HepG2 (cell line): ENCODE results near the gene ELAC2. TPM values are rescaled to one million over a fixed set of nuclear protein-coding genes. Genes with fewer than 3 reads are reported as not detected.

ENCODE experiments used
- ATAC-seq: fragments of 200-7000 bp; cut with Tn5 transposase; 3 replicates; pipeline ENCODE4 v1.9.1; 2020; ENCODE audit warnings: mild to moderate bottlenecking, moderate library complexity
- BruUV-seq: library from RNA; stranded (reverse); fragments of 400-500 nt; replicated peaks from 2 replicates; lab custom pipeline; 2021; lab: Mats Ljungman, UMichigan
- CTCF ChIA-PET: fragments of 300-600 bp; formaldehyde crosslinking; extraction: SDS; loops from one replicate; lab custom pipeline; 2021; ENCODE audit warnings: low total read pairs, inconsistent platforms, low intra/inter-chr PET ratio; lab: Yijun Ruan, JAX
- POLR2A ChIA-PET: fragments of 350-600 bp; sonication (Branson Sonifier 250); formaldehyde crosslinking; loops from one replicate; lab custom pipeline; 2020; ENCODE audit warnings: antibody characterized with exemption, inconsistent platforms; lab: Yijun Ruan, JAX
- DNase-seq: peaks from one replicate; pipeline ENCODE4 v3.0.0-alpha.2; 2015; ENCODE audit warnings: low spot score
- FAIRE-seq: peaks from 3 replicates; lab custom pipeline; 2011; peaks lifted over from hg19 to GRCh38; lab: Jason Lieb, UNC
- H2AFZ ChIP-seq: one replicate; pipeline ENCODE4 v1.6.1; 2011; ENCODE audit warnings: low read length, inconsistent platforms
- H3K27ac ChIP-seq: fragments of 300-600 bp; 3 replicates; pipeline ENCODE4 v1.8.0; 2011; ENCODE audit warnings: mixed run types, mild to moderate bottlenecking, mixed read lengths, low read length, inconsistent platforms; ENCODE audit not compliant: insufficient read depth; ENCODE audit errors: extremely low read length
- H3K27me3 ChIP-seq, 2 experiments: fragments of 200-600 bp in 1 of 2; 2 replicates in 1 of 2; 3 replicates in 1 of 2; pipeline versions ENCODE4 v1.6.0 to v1.8.0; 2011; ENCODE audit warnings: low read length in 2 of 2, mild to moderate bottlenecking in 2 of 2, moderate library complexity in 2 of 2, inconsistent platforms in 1 of 2; ENCODE audit not compliant: insufficient read depth in 2 of 2, control insufficient read depth in 1 of 2
- H3K36me3 ChIP-seq, 2 experiments: fragments of 200-600 bp in 1 of 2; replicated peaks in 1 of 2; 2 replicates in 1 of 2; 3 replicates in 1 of 2; pipeline versions ENCODE4 v1.5.1 to v1.8.0; 2011; ENCODE audit warnings: low read length in 2 of 2, inconsistent platforms in 1 of 2; ENCODE audit not compliant: insufficient read depth in 2 of 2, control insufficient read depth in 1 of 2
- H3K4me1 ChIP-seq: 2 replicates; pipeline ENCODE4 v1.5.1; 2012; ENCODE audit warnings: low read length, inconsistent platforms; ENCODE audit not compliant: insufficient read depth
- H3K4me2 ChIP-seq: 2 replicates; pipeline ENCODE4 v1.6.0; 2011; ENCODE audit warnings: low read depth, low read length, inconsistent platforms
- H3K4me3 ChIP-seq, 3 experiments: fragments of 200-600 bp in 1 of 3; sonication (generic), shearing (Covaris generic) in 1 of 3; replicated peaks in 1 of 3; 2 replicates each; pipeline ENCODE4 v1.5.1; 2011 to 2016; ENCODE audit warnings: low read length in 3 of 3, inconsistent platforms in 2 of 3, low read depth in 2 of 3, mild to moderate bottlenecking in 2 of 3, control low read depth in 1 of 3, mixed read lengths in 1 of 3; ENCODE audit not compliant: insufficient read depth in 1 of 3
- H3K79me2 ChIP-seq: one replicate; pipeline ENCODE4 v1.6.1; 2011; ENCODE audit warnings: low read length, inconsistent platforms; ENCODE audit not compliant: insufficient read depth
- H3K9ac ChIP-seq: 2 replicates; pipeline ENCODE4 v1.6.0; 2011; ENCODE audit warnings: mild to moderate bottlenecking, low read depth, low read length, inconsistent platforms; ENCODE audit not compliant: insufficient read depth
- H3K9me3 ChIP-seq: 2 replicates; pipeline ENCODE4 v1.5.1; 2012; ENCODE audit warnings: mild to moderate bottlenecking, low read length
- H4K20me1 ChIP-seq: 2 replicates; pipeline ENCODE4 v1.6.0; 2011; ENCODE audit warnings: inconsistent platforms, mild to moderate bottlenecking, low read length, moderate library complexity; ENCODE audit not compliant: insufficient read depth
- ASH2L ChIP-seq: fragments of 300-600, 200-600 bp; sonication (generic); IDR thresholded peaks from 2 replicates; pipeline ENCODE4 v1.7.0; 2017; ENCODE audit warnings: low read depth, mild to moderate bottlenecking, moderate library complexity, mixed read lengths, low read length; ENCODE audit not compliant: insufficient read length
- ATF7 ChIP-seq, 2 experiments: fragments of 450-650 bp in 1 of 2; sonication (generic) in 1 of 2; formaldehyde crosslinking in 1 of 2; IDR thresholded peaks; 2 replicates each; pipeline versions ENCODE4 v1.4.0 to v1.6.1; 2016 to 2020; ENCODE audit warnings: antibody characterized with exemption in 1 of 2, mild to moderate bottlenecking in 1 of 2, missing genetic modification reagents in 1 of 2
- DPF2 ChIP-seq: sonication (generic); formaldehyde crosslinking; IDR thresholded peaks from 2 replicates; pipeline ENCODE4 v1.4.0; 2020; ENCODE audit warnings: mild to moderate bottlenecking, low read depth, missing genetic modification reagents, borderline replicate concordance
- GPN1 ChIP-seq: sonication (generic); formaldehyde crosslinking; IDR thresholded peaks from 2 replicates; pipeline ENCODE4 v1.5.1; 2020; ENCODE audit warnings: missing genetic modification reagents, borderline replicate concordance
- HDAC2 ChIP-seq: sonication (generic); formaldehyde crosslinking; IDR thresholded peaks from 2 replicates; pipeline ENCODE4 v1.4.0; 2020; ENCODE audit warnings: missing genetic modification reagents
- HOXA7 ChIP-seq: sonication (generic); formaldehyde crosslinking; IDR thresholded peaks from 2 replicates; pipeline ENCODE4 v1.8.1; 2022; ENCODE audit warnings: mild to moderate bottlenecking, missing genetic modification reagents, moderate library complexity
- PITX1 ChIP-seq: sonication (generic); formaldehyde crosslinking; IDR thresholded peaks from 2 replicates; pipeline ENCODE4 v1.5.1; 2020; ENCODE audit warnings: mild to moderate bottlenecking, missing genetic modification reagents
- SATB2 ChIP-seq: sonication (generic); formaldehyde crosslinking; IDR thresholded peaks from 2 replicates; pipeline ENCODE4 v1.5.0; 2020; ENCODE audit warnings: missing genetic modification reagents
- TBL1XR1 ChIP-seq: fragments of 150-350 bp; IDR thresholded peaks from 2 replicates; pipeline ENCODE4 v1.6.1; 2014; ENCODE audit warnings: borderline replicate concordance, low read length; ENCODE audit not compliant: partially characterized antibody
- ZNF326 ChIP-seq: sonication (generic); formaldehyde crosslinking; IDR thresholded peaks from 2 replicates; pipeline ENCODE4 v1.4.0; 2020; ENCODE audit warnings: missing genetic modification reagents, borderline replicate concordance
- WGBS: methylation state at CpG from one replicate; pipeline ENCODE4 v1.1.6; 2017; ENCODE audit warnings: low lambda C conversion rate; 5-methylcytosine and 5-hydroxymethylcytosine counted together
- in situ Hi-C: cut with HindIII; loops from 2 replicates; pipeline ENCODE4 v1.10.0; 2017; ENCODE audit warnings: low pct_unique_long_range_greater_than_20kb; ENCODE audit not compliant: extremely low pct_ligation_motif_present
- intact Hi-C: fragments of 100-400 bp; cut with micrococcal nuclease; formaldehyde crosslinking; loops from one replicate; pipeline ENCODE4 v1.10.0; 2022; ENCODE audit not compliant: unreplicated experiment
- polyA plus RNA-seq, 8 experiments: library from polyadenylated mRNA; depleted of rRNA in 3 of 8; stranded (reverse) in 7 of 8; unstranded in 1 of 8; fragments of >200 nt; fragmentation: Illumina TruSeq in 4 of 8; extraction: Trizol in 4 of 8; gene quantifications; 2 replicates each; pipeline versions ENCODE4 v1.2.1 to v1.2.3, GENCODE V29; 2011 to 2016; ENCODE audit warnings: low read depth in 4 of 8, missing spikeins in 1 of 8, mixed read lengths in 1 of 8; ENCODE audit not compliant: insufficient read depth in 1 of 8
- total RNA-seq, 5 experiments: library from RNA; depleted of rRNA; stranded (reverse); fragments of >200 nt; fragmentation: Illumina TruSeq; extraction: Trizol; gene quantifications; 2 replicates each; pipeline ENCODE4 v1.2.3, GENCODE V29; 2016; ENCODE audit warnings: low read depth in 1 of 5
- TF ChIP-seq, protein P1 (sequence below): sonication (generic); formaldehyde crosslinking; IDR thresholded peaks from 2 replicates; pipeline ENCODE4 v1.5.0; 2020; ENCODE audit warnings: missing genetic modification reagents, mild to moderate bottlenecking, borderline replicate concordance
- TF ChIP-seq, protein P2 (sequence below): sonication (generic); formaldehyde crosslinking; IDR thresholded peaks from 2 replicates; pipeline ENCODE4 v1.4.0; 2020; ENCODE audit warnings: missing genetic modification reagents
- TF ChIP-seq, protein P3 (sequence below): sonication (generic); formaldehyde crosslinking; IDR thresholded peaks from 2 replicates; pipeline ENCODE4 v1.5.0; 2020; ENCODE audit warnings: mild to moderate bottlenecking, missing genetic modification reagents
- TF ChIP-seq, protein P4 (sequence below): sonication (generic); formaldehyde crosslinking; conservative IDR thresholded peaks from 2 replicates; pipeline ENCODE4 v1.4.0; 2020; ENCODE audit warnings: missing genetic modification reagents

Gene ELAC2
- total and polyA plus RNA-seq, 2 of the 13 experiments (the other 11 are each of a cell fraction or from before 2014, with no cell fraction given): 35.6 to 50.4 TPM

DNA sequence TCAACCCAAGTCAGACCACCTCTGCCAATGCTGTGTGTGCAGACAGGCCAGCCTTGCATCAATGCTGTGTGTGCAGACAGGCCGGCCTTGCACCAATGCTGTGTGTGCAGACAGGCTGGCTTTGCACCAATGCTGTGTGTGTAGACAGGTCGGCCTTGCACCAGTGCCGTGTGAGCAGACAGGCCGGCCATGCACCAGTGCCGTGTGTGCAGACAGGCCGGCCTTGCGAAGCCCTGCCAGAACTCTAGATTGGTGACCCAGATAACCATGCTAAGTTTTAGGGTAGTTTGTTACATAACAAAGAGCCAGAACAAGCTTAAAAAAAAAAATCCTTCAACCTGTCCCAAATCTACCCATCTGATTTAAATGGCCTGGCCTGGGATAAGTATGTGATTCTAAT is 54.3 kb downstream of the ELAC2 start:
- Histone ChIP-seq H3K4me3 (no peak overlapping the region), H3K9ac (no peak overlapping the region), H3K79me2 (no peaks in the 10 kb centered on the region), H3K36me3 (no peaks in the 10 kb centered on the region), H4K20me1 (no peaks in the 10 kb centered on the region), H3K4me2 (no peak overlapping the region), H3K4me1 (no peaks in the 10 kb centered on the region), H3K27ac (no peak overlapping the region), H2AFZ (no peak overlapping the region), H3K9me3 (no peaks in the 10 kb centered on the region), H3K27me3 (no peaks in the 10 kb centered on the region)
- 94% methylated on average over 3 of the region's 7 CpGs for WGBS
- BruUV-seq: no TSS peak
- no peak for FAIRE-seq
- in situ Hi-C loops (no loop called here), intact Hi-C loops (no loop called here)
- CTCF ChIA-PET: no interaction called here
- POLR2A ChIA-PET: no interaction called here
- ATAC-seq: no peak
- no peak for DNase-seq
- TF ChIP-seq DPF2 (no peak), SATB2 (CRISPR knock-in tag) (no peak), HOXA7 (CRISPR knock-in tag) (no peak), TBL1XR1 (no peak), ZNF326 (CRISPR knock-in tag) (no peak), GPN1 (CRISPR knock-in tag) (no peak), HDAC2 (CRISPR knock-in tag) (no peak), ASH2L (no peak), PITX1 (CRISPR knock-in tag) (no peak), ATF7 (IDR thresholded peaks at IDR 0.05) (no peak), ATF7 (CRISPR knock-in tag; IDR thresholded peaks at IDR 0.05) (no peak)
- TF ChIP-seq, protein P1, sequence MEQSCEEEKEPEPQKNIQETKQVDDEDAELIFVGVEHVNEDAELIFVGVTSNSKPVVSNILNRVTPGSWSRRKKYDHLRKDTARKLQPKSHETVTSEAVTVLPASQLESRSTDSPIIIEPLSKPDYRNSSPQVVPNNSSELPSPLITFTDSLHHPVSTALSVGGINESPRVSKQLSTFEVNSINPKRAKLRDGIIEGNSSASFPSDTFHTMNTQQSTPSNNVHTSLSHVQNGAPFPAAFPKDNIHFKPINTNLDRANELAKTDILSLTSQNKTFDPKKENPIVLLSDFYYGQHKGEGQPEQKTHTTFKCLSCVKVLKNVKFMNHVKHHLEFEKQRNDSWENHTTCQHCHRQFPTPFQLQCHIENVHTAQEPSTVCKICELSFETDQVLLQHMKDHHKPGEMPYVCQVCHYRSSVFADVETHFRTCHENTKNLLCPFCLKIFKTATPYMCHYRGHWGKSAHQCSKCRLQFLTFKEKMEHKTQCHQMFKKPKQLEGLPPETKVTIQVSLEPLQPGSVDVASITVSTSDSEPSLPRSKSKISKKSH (CRISPR knock-in tag): no peak
- TF ChIP-seq, protein P2, sequence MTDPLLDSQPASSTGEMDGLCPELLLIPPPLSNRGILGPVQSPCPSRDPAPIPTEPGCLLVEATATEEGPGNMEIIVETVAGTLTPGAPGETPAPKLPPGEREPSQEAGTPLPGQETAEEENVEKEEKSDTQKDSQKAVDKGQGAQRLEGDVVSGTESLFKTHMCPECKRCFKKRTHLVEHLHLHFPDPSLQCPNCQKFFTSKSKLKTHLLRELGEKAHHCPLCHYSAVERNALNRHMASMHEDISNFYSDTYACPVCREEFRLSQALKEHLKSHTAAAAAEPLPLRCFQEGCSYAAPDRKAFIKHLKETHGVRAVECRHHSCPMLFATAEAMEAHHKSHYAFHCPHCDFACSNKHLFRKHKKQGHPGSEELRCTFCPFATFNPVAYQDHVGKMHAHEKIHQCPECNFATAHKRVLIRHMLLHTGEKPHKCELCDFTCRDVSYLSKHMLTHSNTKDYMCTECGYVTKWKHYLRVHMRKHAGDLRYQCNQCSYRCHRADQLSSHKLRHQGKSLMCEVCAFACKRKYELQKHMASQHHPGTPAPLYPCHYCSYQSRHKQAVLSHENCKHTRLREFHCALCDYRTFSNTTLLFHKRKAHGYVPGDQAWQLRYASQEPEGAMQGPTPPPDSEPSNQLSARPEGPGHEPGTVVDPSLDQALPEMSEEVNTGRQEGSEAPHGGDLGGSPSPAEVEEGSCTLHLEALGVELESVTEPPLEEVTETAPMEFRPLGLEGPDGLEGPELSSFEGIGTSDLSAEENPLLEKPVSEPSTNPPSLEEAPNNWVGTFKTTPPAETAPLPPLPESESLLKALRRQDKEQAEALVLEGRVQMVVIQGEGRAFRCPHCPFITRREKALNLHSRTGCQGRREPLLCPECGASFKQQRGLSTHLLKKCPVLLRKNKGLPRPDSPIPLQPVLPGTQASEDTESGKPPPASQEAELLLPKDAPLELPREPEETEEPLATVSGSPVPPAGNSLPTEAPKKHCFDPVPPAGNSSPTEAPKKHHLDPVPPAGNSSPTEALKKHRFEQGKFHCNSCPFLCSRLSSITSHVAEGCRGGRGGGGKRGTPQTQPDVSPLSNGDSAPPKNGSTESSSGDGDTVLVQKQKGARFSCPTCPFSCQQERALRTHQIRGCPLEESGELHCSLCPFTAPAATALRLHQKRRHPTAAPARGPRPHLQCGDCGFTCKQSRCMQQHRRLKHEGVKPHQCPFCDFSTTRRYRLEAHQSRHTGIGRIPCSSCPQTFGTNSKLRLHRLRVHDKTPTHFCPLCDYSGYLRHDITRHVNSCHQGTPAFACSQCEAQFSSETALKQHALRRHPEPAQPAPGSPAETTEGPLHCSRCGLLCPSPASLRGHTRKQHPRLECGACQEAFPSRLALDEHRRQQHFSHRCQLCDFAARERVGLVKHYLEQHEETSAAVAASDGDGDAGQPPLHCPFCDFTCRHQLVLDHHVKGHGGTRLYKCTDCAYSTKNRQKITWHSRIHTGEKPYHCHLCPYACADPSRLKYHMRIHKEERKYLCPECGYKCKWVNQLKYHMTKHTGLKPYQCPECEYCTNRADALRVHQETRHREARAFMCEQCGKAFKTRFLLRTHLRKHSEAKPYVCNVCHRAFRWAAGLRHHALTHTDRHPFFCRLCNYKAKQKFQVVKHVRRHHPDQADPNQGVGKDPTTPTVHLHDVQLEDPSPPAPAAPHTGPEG (CRISPR knock-in tag): no peak
- TF ChIP-seq, protein P3, sequence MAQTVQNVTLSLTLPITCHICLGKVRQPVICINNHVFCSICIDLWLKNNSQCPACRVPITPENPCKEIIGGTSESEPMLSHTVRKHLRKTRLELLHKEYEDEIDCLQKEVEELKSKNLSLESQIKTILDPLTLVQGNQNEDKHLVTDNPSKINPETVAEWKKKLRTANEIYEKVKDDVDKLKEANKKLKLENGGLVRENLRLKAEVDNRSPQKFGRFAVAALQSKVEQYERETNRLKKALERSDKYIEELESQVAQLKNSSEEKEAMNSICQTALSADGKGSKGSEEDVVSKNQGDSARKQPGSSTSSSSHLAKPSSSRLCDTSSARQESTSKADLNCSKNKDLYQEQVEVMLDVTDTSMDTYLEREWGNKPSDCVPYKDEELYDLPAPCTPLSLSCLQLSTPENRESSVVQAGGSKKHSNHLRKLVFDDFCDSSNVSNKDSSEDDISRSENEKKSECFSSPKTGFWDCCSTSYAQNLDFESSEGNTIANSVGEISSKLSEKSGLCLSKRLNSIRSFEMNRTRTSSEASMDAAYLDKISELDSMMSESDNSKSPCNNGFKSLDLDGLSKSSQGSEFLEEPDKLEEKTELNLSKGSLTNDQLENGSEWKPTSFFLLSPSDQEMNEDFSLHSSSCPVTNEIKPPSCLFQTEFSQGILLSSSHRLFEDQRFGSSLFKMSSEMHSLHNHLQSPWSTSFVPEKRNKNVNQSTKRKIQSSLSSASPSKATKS (CRISPR knock-in tag): no peak
- TF ChIP-seq, protein P4, sequence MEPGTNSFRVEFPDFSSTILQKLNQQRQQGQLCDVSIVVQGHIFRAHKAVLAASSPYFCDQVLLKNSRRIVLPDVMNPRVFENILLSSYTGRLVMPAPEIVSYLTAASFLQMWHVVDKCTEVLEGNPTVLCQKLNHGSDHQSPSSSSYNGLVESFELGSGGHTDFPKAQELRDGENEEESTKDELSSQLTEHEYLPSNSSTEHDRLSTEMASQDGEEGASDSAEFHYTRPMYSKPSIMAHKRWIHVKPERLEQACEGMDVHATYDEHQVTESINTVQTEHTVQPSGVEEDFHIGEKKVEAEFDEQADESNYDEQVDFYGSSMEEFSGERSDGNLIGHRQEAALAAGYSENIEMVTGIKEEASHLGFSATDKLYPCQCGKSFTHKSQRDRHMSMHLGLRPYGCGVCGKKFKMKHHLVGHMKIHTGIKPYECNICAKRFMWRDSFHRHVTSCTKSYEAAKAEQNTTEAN (CRISPR knock-in tag): no peak
